PC-3 (cell line): ENCODE results near the gene ZNF496. TPM values are rescaled to one million over a fixed set of nuclear protein-coding genes. Genes with fewer than 3 reads are reported as not detected.

Experiments
- ATAC-seq: fragments of 200-7000 bp; cut with Tn5 transposase; 2 replicates; pipeline ENCODE4 v1.9.1; 2020; ENCODE audit warnings: mild to moderate bottlenecking, moderate library complexity
- BruUV-seq: library from RNA; stranded (reverse); fragments of 400-500 nt; replicated peaks from 2 replicates; lab custom pipeline; 2021; lab: Mats Ljungman, UMichigan
- CTCF ChIA-PET: fragments of 300-600 bp; sonication (Branson Sonifier 250); formaldehyde crosslinking; loops from one replicate; lab custom pipeline; 2022; ENCODE audit warnings: antibody characterized with exemption; lab: Charles Lee
- POLR2A ChIA-PET: fragments of 300-600 bp; sonication (Branson Sonifier 250); formaldehyde crosslinking; loops from one replicate; lab custom pipeline; 2022; ENCODE audit warnings: antibody characterized with exemption; ENCODE audit not compliant: unreplicated experiment; lab: Charles Lee
- DNase-seq: peaks from one replicate; pipeline ENCODE4 v3.0.0-alpha.2; 2015
- H2AFZ ChIP-seq: fragments of 300-600 bp; sonication (generic); 2 replicates; pipeline ENCODE4 v1.6.0; 2016; ENCODE audit warnings: antibody characterized with exemption, low read length
- H3F3A ChIP-seq: fragments of 300-600 bp; sonication (generic); one replicate; pipeline ENCODE4 v1.6.0; 2017; ENCODE audit warnings: antibody characterized with exemption, low read length, control low read depth, mild to moderate bottlenecking; ENCODE audit not compliant: unreplicated experiment
- H3K27ac ChIP-seq: fragments of 300-600 bp; sonication (generic); 2 replicates; pipeline ENCODE4 v1.5.1; 2016; ENCODE audit warnings: mild to moderate bottlenecking, low read length
- H3K27me3 ChIP-seq: fragments of 300-600 bp; sonication (generic); 2 replicates; pipeline ENCODE4 v1.6.1; 2016; ENCODE audit warnings: low read length, mixed read lengths
- H3K36me3 ChIP-seq: fragments of 300-600 bp; sonication (generic); 2 replicates; pipeline ENCODE4 v1.6.1; 2016; ENCODE audit warnings: low read depth, mixed run types, low read length, mixed read lengths
- H3K4me1 ChIP-seq: fragments of 300-600 bp; sonication (generic); 2 replicates; pipeline ENCODE4 v1.5.1; 2016; ENCODE audit warnings: low read length; ENCODE audit not compliant: insufficient read depth
- H3K4me2 ChIP-seq: fragments of 300-600 bp; sonication (generic); 2 replicates; pipeline ENCODE4 v1.6.0; 2016; ENCODE audit warnings: low read length
- H3K4me3 ChIP-seq: fragments of 300-600 bp; sonication (generic); 2 replicates; pipeline ENCODE4 v1.5.1; 2016; ENCODE audit warnings: mild to moderate bottlenecking, low read length, mixed read lengths
- H3K79me2 ChIP-seq: fragments of 300-600 bp; sonication (generic); 2 replicates; pipeline ENCODE4 v1.6.1; 2017; ENCODE audit warnings: low read length, mixed read lengths
- H3K9ac ChIP-seq: fragments of 300-600 bp; sonication (generic); 2 replicates; pipeline ENCODE4 v1.6.0; 2016; ENCODE audit warnings: mild to moderate bottlenecking, low read length
- H3K9me2 ChIP-seq: fragments of 300-600 bp; sonication (generic); replicated peaks from 2 replicates; pipeline ENCODE4 v1.6.1; 2016; ENCODE audit warnings: mixed run types, low read length, mixed read lengths
- H3K9me3 ChIP-seq: fragments of 300-600 bp; sonication (generic); 2 replicates; pipeline ENCODE4 v1.6.1; 2016; ENCODE audit warnings: low read length, mixed read lengths
- H4K20me1 ChIP-seq: fragments of 300-600 bp; sonication (generic); 2 replicates; pipeline ENCODE4 v1.6.1; 2016; ENCODE audit warnings: low read length, mixed read lengths
- EZH2 ChIP-seq: fragments of 300-600 bp; sonication (generic); IDR thresholded peaks from one replicate; pipeline ENCODE4 v1.6.1; 2017; ENCODE audit warnings: antibody characterized with exemption, mild to moderate bottlenecking, low read length; ENCODE audit not compliant: unreplicated experiment
- EZH2phosphoT487 ChIP-seq: fragments of 300-600 bp; sonication (generic); IDR thresholded peaks from 2 replicates; pipeline ENCODE4 v1.6.1; 2018; ENCODE audit warnings: mild to moderate bottlenecking, antibody characterized with exemption, low read length, borderline replicate concordance
- intact Hi-C: fragments of 100-400 bp; cut with micrococcal nuclease; formaldehyde crosslinking; loops from 2 replicates; pipeline ENCODE4 v1.9.0; 2023
- total RNA-seq: library from RNA; depleted of rRNA; stranded (reverse); fragments of >200 nt; gene quantifications from 2 replicates; pipeline ENCODE4 v1.2.3, GENCODE V29; 2014
- TF ChIP-seq, protein P1 (sequence below): fragments of 300-600 bp; sonication (generic); conservative IDR thresholded peaks from 2 replicates; pipeline ENCODE4 v1.5.1; 2017; ENCODE audit warnings: antibody characterized with exemption, low read depth, mild to moderate bottlenecking, low read length

The ZNF496 gene
- total RNA-seq, 1 experiment from 2014 or later = 79.4 TPM

DNA sequence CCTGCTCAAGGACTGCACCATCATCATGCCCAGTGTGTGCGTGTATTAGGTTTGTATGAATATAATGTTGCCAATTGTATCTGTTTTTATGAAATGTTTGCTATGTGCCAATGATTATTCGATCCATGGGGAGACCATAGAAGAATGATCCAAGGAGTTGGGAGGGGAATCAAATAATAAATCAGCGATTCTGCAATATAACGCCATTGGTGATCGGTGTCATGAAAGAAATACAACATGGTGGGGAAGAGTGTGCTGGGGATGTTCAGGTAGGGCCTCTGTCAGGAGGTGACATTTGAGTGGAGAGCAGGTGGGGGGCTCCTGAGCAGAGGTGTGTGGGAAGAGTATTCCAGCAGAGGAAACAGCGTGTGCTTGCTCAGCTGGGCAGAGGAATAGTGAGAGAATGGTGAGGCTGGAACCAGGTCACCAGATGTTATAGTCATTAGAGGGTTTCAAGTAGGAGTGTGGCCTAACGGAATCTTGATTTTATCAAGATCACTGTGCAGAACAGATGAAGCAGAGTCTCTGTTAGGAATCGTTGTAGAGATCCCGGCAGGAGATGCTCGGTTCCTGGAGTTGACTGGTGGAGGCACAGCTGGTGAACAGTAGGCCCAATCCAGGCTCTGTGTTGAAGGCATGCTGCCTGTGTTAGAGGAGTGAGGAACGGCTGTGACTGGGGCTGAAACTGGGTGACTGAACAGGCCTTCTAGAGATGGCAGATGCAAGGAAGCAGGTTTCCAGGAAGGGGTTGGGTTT, 2.9 kb upstream of the ZNF496 start:
- H3K4me2 ChIP-seq = peak overlapping the region; percentile 99
- ATAC-seq (no peak), DNase-seq (no peak)
- no TSS peak for BruUV-seq
- H3F3A ChIP-seq = no peaks in the 10 kb centered on the region
- peaks cover 5% of the 10 kb centered on the region; the same call in 1 of the 2 replicates for H4K20me1 ChIP-seq
- no peak overlapping the region for H3K27ac ChIP-seq
- H3K9me3 ChIP-seq = no peaks in the 10 kb centered on the region
- H3K4me1 ChIP-seq = peaks cover 74% of the 10 kb centered on the region
- no peak overlapping the region for H2AFZ ChIP-seq
- peaks cover 8% of the 10 kb centered on the region; the same call in 1 of the 2 replicates for H3K36me3 ChIP-seq
- H3K27me3 ChIP-seq = no peaks in the 10 kb centered on the region
- no peak overlapping the region for H3K9ac ChIP-seq
- CTCF ChIA-PET = no interaction called here
- POLR2A ChIA-PET = no interaction called here
- peaks cover 96% of the 10 kb centered on the region for H3K79me2 ChIP-seq
- intact Hi-C loops = loop anchor here (5.0 kb wide), 1 partner anchor 222 kb away; no protein-coding TSS in a partner anchor
- H3K9me2 ChIP-seq = no peaks in the 10 kb centered on the region
- TF ChIP-seq EZH2phosphoT487 = no peak
- no peak for TF ChIP-seq EZH2
- TF ChIP-seq, protein P1, sequence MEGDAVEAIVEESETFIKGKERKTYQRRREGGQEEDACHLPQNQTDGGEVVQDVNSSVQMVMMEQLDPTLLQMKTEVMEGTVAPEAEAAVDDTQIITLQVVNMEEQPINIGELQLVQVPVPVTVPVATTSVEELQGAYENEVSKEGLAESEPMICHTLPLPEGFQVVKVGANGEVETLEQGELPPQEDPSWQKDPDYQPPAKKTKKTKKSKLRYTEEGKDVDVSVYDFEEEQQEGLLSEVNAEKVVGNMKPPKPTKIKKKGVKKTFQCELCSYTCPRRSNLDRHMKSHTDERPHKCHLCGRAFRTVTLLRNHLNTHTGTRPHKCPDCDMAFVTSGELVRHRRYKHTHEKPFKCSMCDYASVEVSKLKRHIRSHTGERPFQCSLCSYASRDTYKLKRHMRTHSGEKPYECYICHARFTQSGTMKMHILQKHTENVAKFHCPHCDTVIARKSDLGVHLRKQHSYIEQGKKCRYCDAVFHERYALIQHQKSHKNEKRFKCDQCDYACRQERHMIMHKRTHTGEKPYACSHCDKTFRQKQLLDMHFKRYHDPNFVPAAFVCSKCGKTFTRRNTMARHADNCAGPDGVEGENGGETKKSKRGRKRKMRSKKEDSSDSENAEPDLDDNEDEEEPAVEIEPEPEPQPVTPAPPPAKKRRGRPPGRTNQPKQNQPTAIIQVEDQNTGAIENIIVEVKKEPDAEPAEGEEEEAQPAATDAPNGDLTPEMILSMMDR = no peak
- H3K4me3 ChIP-seq = no peak overlapping the region

DNA sequence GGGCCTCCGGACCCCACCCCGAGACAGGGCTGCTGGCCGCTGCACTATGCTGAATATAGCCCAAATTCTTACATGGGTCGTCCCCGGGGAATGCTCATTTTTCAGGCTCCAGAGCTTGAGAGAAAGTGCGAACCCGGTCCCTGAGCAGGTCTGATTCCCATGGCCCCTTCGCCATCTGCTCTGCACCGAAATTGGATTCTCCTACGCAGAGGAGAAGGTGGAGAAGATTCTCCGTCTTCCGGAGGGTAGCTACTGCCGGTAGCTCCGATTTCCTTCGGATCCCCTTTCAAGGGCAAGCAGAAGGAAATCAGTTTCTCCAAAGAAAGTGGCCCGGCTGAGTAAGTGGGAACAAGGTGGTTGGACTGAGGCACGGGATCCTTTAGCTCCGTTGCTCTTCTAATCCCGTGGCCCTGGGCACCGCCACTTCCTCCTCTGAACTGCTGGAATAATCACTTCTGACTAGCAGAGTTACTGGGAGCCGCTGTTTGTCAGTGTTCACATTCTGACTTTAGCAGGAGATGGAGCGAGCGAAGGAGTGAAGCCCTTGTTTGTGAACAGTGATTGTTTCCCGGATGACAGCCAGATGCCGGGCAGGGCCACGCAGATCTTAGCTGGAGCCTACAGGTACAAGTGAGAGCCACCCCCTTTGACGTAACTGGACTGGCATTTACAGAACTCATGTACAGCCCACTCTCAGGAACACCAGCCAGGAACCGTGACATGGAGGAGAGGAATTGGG, 1.1 kb upstream of the ZNF496 start:
- TSS peak; percentile 41 for BruUV-seq
- TF ChIP-seq, protein P1 = no peak
- TF ChIP-seq EZH2phosphoT487 (no peak), EZH2 (no peak)
- H3K4me1 ChIP-seq = peaks cover 60% of the 10 kb centered on the region
- ATAC-seq (peak; percentile 1; the same call in 1 of the 2 replicates), DNase-seq (peak; percentile 50)
- no peaks in the 10 kb centered on the region for H3K27me3 ChIP-seq
- no peaks in the 10 kb centered on the region for H3K9me2 ChIP-seq
- peaks cover 5% of the 10 kb centered on the region; the same call in 1 of the 2 replicates for H4K20me1 ChIP-seq
- H3K4me3 ChIP-seq = peak overlapping the region; percentile 88
- H3K4me2 ChIP-seq = peak overlapping the region; percentile 99
- H3K27ac ChIP-seq = peak overlapping the region; percentile 47
- H3K79me2 ChIP-seq = peaks cover 96% of the 10 kb centered on the region
- no peaks in the 10 kb centered on the region for H3F3A ChIP-seq
- peak overlapping the region; percentile 86 for H2AFZ ChIP-seq
- ChIA-PET CTCF (interaction anchor here (0.6 kb wide), 1 partner anchor 57 kb away, joined by 5 read pairs; no protein-coding TSS in a partner anchor), POLR2A (interaction anchor here (0.7 kb wide), 1 partner anchor 1617 kb away, joined by 3 read pairs; no protein-coding TSS in a partner anchor)
- H3K9ac ChIP-seq = peak overlapping the region; percentile 95
- H3K36me3 ChIP-seq = peaks cover 19% of the 10 kb centered on the region
- intact Hi-C loops = loop anchor here (5.0 kb wide), 1 partner anchor 220 kb away; no protein-coding TSS in a partner anchor
- no peaks in the 10 kb centered on the region for H3K9me3 ChIP-seq
